GM18511 (cell line): ENCODE results near the gene CEACAM7.

Source experiments
- ATAC-seq: cut with Tn5 transposase; IDR thresholded peaks from one replicate; pipeline ENCODE4 v1.9.1; 2021; ENCODE audit warnings: mild to moderate bottlenecking, moderate library complexity; ENCODE audit not compliant: unreplicated experiment

Gene CEACAM7

DNA sequence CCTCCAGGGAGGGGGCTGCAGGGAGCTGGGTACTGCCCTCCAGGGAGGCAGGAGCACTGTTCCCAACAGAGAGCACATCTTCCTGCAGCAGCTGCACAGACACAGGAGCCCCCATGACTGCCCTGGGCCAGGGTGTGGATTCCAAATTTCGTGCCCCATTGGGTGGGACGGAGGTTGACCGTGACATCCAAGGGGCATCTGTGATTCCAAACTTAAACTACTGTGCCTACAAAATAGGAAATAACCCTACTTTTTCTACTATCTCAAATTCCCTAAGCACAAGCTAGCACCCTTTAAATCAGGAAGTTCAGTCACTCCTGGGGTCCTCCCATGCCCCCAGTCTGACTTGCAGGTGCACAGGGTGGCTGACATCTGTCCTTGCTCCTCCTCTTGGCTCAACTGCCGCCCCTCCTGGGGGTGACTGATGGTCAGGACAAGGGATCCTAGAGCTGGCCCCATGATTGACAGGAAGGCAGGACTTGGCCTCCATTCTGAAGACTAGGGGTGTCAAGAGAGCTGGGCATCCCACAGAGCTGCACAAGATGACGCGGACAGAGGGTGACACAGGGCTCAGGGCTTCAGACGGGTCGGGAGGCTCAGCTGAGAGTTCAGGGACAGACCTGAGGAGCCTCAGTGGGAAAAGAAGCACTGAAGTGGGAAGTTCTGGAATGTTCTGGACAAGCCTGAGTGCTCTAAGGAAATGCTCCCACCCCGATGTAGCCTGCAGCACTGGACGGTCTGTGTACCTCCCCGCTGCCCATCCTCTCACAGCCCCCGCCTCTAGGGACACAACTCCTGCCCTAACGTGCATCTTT is 12.5 kb upstream of the CEACAM7 start:
- no peak for ATAC-seq

DNA sequence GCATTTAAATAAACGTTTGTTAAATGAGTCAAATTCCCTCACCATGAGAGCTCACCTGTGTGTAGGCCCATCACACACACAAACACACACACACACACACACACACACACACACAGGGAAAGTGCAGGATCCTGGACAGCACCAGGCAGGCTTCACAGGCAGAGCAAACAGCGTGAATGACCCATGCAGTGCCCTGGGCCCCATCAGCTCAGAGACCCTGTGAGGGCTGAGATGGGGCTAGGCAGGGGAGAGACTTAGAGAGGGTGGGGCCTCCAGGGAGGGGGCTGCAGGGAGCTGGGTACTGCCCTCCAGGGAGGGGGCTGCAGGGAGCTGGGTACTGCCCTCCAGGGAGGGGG is 11.9 kb upstream of the CEACAM7 start:
- ATAC-seq, result no peak

GRCh38 chr19:41699231-41699967 is 11.3 kb upstream of the CEACAM7 start:
- ATAC-seq, result no peak

GRCh38 chr19:41698746-41699230 is 10.7 kb upstream of the CEACAM7 start:
- no peak for ATAC-seq

DNA sequence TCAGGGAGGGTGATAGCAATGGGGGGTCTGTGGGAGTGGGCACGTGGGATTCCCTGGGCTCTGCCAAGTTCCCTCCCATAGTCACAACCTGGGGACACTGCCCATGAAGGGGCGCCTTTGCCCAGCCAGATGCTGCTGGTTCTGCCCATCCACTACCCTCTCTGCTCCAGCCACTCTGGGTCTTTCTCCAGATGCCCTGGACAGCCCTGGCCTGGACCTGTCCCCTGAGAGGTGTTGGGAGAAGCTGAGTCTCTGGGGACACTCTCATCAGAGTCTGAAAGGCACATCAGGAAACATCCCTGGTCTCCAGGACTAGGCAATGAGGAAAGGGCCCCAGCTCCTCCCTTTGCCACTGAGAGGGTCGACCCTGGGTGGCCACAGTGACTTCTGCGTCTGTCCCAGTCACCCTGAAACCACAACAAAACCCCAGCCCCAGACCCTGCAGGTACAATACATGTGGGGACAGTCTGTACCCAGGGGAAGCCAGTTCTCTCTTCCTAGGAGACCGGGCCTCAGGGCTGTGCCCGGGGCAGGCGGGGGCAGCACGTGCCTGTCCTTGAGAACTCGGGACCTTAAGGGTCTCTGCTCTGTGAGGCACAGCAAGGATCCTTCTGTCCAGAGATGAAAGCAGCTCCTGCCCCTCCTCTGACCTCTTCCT is 9.3 kb upstream of the CEACAM7 start:
- no peak for ATAC-seq

- no peak for ATAC-seq
These were observed 8.5 kb upstream of the CEACAM7 start for GRCh38 chr19:41696402-41697197.

- no peak for ATAC-seq
These were observed 7.7 kb upstream of the CEACAM7 start for GRCh38 chr19:41695745-41696144.

DNA sequence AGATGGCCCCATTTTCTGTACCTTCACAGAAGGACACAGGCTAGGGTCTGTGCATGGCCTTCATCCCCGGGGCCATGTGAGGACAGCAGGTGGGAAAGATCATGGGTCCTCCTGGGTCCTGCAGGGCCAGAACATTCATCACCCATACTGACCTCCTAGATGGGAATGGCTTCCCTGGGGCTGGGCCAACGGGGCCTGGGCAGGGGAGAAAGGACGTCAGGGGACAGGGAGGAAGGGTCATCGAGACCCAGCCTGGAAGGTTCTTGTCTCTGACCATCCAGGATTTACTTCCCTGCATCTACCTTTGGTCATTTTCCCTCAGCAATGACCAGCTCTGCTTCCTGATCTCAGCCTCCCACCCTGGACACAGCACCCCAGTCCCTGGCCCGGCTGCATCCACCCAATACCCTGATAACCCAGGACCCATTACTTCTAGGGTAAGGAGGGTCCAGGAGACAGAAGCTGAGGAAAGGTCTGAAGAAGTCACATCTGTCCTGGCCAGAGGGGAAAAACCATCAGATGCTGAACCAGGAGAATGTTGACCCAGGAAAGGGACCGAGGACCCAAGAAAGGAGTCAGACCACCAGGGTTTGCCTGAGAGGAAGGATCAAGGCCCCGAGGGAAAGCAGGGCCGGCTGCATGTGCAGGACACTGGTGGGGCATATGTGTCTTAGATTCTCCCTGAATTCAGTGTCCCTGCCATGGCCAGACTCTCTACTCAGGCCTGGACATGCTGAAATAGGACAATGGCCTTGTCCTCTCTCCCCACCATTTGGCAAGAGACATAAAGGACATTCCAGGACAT is 7.0 kb upstream of the CEACAM7 start:
- ATAC-seq, result no peak

GRCh38 chr19:41694196-41694595 is 6.1 kb upstream of the CEACAM7 start:
- ATAC-seq, result no peak

- no peak for ATAC-seq
These were observed 3.3 kb upstream of the CEACAM7 start for GRCh38 chr19:41691268-41691970.

DNA sequence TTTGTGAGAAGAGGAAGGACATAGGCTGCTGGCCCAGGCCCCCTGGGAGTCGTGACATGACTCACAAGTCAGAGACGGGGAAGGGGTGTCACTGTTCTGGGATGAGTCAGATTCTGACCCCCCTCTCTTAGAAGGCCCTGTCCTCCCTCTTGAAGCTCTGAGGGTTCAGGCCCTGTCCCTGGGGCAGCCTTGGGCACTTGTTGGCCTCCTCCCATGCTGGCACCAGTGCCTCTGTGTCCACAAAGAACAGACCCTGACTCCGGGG is 2.7 kb upstream of the CEACAM7 start:
- no peak for ATAC-seq

- ATAC-seq, result no peak
These were observed 2.1 kb upstream of the CEACAM7 start for GRCh38 chr19:41689993-41690800.

DNA sequence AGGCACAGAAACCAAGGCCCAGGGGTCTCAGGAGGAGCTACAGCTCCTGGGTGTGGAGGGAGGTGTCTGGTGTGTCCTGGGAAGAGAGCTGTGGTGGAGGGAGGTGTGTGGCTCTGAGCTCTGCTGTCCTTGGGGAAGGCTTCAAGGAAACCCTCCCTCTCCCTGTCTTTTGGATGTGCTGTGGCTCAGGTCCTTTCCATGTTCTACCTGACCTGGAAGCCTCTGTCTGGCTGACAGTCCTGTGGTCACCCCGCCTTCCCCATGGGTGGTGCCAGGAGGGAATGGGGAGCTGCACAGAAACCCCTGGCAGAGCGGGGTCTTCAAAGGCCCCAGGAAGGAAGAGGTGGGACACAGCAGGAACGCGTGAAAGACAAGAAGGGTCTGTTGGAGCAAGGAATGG is 617 bp upstream of the CEACAM7 start:
- no peak for ATAC-seq

- no peak for ATAC-seq
These were observed 651 bp downstream of the CEACAM7 start for GRCh38 chr19:41687419-41687818.

- ATAC-seq, result no peak
These were observed 5.6 kb downstream of the CEACAM7 start for GRCh38 chr19:41682437-41682836.

DNA sequence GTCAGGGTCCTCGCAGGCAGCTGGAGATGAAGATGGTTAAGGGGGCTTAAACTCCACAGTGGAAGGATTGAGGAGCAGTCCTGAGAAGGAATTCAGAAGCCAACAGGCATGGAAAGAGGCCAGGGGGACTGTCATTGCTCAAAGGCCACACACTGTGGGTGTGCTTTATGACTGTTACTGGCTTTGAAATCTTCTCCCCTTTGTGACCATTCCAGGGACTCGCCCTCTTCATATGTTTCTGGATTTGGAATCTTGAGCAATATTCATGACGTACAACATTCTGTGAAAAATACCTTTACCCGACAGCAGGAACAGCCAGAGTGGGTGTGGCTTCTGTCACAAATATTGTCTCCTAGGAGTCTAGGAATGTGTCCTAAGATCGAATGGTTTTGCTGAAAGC is 16.6 kb downstream of the CEACAM7 start:
- no peak for ATAC-seq

DNA sequence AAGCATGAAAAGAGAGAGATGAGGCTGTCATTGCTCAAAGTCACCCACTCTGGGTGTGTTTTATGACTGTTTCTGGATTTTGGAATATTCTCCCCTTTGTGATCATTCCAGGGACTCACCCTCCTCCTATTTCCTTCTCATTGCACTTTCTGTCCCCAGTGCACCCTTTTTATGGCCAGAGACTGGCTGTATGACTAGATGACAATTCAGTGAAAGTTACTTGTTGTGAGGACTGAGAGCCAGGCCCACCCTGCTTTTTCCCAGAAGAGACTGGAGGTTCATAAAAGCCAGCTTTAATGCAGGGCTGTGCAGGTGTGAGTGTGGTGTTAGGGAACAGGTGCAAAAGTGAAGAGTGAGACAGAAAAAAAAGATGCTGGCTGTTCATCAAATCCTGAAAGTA is 17.3 kb downstream of the CEACAM7 start:
- no peak for ATAC-seq

- no peak for ATAC-seq
These were observed 19.8 kb downstream of the CEACAM7 start for GRCh38 chr19:41668315-41668714.

DNA sequence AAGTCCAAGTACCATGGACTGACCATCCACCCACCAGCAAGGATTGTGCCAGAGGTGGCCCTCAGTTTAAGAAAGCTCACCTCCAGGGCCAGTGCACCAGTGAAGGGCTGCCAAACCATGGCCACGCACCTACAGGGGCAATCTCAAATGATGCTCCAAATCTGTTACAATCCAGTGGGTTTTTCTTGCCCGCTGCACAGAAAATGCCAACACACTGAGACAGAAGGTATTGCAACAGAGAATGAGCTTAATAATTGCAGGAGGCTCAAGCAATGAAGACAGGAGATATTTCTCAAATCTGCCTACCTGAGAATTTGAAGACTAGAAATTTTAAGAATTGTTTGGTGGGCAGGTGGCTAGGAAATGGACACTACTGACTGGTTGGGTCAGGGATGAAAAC is 22.0 kb downstream of the CEACAM7 start:
- ATAC-seq, result no peak
